HG02571 (cell line): ENCODE measurements around the gene ANAPC10.
"Not testable (repeated sequence)": the region's sequence is repeated elsewhere in the genome, so short reads cannot be mapped to it uniquely, and the experiment has no call there.

Experiments
- ATAC-seq: cut with Tn5 transposase; IDR thresholded peaks from one replicate; pipeline ENCODE4 v1.9.1; 2021; ENCODE audit warnings: mild to moderate bottlenecking, moderate library complexity; ENCODE audit not compliant: unreplicated experiment

The ANAPC10 gene

DNA sequence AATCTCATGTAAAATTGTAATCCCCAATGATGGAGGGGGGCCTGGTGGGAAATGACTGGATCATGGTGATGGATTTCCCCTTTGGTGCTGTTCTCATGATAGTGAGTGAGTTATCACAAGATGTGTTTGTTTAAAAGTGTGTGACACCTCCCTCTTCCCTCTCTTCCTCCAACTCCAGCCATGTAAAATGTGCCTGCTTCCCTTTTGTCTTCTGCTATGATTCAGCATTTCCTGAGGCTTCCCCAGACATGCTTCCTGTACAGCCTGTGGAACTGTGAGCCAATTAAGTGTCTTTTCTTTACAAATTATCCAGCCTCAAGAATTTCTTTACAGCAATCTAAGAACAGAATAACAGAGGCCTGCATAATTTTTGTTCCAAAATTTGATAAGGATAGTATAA is 85.2 kb downstream of the ANAPC10 start:
- ATAC-seq = no peak

DNA sequence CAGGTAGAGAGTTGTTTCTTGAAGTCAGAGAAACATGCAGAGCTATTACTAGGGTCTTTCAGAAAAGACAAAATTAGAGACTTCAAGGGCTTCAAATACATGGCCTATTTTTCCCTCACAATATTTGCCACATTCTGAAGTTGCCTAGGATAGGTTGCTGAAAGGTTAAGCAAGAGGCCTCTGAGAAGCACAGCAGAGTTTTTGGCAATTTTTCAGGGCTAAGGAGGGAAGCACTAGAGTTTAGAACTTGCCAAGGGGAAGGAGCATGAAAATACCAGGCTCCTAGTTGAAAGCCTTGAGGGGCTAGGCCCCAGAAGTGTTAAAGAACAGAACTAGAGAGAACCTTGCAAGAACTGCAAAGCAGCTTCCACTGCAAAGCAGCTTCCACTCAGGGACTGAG is 86.4 kb downstream of the ANAPC10 start:
- no peak for ATAC-seq

DNA sequence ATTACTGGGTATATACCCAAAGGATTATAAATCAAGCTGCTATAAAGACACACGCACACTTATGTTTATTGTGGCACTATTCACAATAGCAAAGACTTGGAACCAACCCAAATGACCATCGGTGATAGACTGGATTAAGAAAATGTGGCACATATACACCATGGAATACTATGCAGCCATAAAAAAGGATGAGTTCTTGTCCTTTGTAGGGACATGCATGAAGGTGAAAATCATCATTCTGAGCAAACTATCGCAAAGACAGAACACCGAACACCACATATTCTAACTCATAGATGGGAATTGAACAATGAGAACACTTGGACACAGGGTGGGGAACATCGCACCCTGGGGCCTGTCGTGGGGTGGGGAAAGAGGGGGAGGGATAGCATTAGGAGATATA is 87.7 kb downstream of the ANAPC10 start:
- not testable (repeated sequence) for ATAC-seq

DNA sequence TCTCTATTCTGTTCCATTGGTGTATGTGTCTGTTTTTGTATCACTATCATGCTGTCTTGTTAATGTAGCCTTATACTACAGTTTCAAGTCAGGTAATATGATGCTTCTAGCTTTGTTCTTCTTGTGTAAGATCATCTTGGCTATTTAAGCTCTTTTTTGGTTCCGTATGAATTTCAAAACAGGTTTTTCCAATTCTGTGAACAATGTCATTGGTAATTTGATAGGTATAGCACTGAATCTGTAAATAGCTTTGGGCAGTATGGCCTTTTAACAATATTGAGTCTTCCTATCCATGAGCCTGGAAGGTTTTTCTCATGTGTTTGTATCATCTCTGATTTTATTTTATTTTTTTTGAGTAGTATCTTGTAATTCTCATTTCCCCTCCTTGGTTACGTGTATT is 94.3 kb downstream of the ANAPC10 start:
- ATAC-seq = no peak

DNA sequence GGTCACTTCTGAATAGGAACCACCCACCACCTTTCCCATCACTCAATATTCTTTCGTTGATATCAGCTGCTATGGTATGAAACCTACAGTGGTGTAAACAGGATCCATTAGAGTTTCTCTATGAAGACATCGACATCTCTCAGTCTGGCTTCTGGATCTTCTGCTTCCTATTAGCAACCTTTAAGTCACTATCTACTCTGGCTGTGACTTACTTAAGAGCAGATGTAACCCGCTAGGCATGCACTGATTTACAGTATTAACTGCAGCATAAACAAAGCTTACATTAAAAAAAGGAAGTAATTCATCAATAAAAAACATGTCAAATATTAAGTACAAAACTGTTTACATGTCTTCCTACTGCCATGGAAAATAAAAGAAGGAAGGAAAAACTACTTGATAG is 96.4 kb downstream of the ANAPC10 start:
- no peak for ATAC-seq

DNA sequence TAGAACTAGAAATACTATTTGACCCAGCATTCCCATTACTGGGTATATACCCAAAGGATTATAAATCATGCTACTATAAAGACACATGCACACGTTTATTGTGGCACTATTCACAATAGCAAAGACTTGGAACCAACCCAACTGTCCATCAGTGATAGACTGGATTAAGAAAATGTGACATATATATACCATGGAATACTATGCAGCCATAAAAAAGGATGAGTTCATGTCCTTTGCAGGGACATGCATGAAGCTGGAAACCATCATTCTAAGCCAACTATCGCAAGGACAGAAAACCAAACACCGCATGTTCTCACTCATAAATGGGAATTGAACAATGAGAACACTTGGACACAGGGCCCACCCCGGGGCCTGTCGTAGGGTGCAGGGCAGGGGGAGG is 97.3 kb downstream of the ANAPC10 start:
- ATAC-seq = not testable (repeated sequence)

DNA sequence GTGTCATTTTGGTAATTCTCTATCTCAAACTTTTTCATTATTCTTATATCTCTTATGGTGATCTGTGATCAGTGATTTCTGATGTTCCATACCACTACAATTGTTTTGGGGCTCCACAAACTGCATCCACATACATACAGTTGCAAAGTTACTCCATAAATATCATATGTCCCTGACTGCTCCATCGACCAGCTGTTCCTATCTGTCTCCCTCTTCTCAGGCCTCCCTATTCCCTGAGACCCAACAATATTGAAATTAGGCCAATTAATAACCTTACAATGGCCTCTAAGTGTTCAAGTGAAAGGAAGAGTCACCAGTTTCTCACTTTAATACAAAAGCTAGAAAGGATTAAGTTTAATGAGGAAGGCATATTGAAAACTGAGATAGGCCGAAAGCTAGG is 108.7 kb downstream of the ANAPC10 start:
- ATAC-seq = no peak

DNA sequence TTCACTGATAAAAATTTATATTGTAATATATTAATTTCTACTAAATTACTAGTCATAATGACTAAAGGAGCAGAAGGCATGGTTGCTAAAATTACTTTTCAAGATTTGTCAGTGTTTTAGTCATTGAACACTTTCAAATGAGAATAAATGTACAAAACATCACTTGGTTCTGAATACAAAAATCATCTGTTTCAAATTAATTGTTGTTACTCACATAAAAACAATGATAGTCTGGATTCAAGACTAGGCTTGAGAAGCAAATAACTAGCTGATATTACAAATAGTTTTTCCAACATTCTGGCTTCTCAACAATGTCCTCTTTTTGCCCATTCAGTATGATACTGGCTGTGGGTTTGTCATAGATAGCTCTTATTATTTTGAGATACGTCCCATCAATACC is 112.5 kb downstream of the ANAPC10 start:
- no peak for ATAC-seq

DNA sequence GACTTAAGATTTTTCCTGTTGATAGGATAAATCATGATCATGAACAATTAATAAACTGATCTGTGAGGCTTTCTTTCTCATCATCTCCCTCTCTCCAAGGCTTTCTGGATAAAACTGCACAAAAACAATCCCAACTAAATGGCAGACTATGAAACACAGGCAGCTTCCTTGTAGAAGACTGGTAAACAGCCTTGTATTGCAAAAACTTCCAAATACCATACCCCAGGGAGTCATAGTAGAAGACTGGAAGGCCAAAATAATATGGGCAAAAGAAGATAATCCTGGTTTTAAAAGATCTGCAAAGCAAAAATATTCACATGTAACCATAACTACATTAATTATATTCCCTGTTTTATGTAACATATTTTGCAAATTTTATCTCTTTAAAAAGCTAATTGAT is 113.0 kb downstream of the ANAPC10 start:
- no peak for ATAC-seq

DNA sequence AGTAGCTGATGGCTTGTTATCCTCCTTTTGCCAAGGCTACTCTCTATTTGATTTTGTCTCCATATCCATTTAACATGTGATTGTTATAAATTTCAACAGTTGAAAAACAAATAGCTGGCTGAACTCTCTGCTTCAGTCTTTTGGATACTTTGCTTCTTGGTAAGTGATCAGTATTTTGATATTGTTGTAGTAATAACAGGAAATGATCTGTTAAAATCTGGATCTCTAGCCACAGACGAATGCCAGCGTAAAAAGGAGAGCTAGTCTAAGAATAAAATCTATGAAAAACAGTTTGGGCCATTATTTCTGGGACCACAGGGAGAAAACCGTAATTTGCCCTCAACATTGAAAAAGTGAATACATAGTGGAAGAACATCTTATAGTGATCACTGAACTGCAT is 113.8 kb downstream of the ANAPC10 start:
- no peak for ATAC-seq

DNA sequence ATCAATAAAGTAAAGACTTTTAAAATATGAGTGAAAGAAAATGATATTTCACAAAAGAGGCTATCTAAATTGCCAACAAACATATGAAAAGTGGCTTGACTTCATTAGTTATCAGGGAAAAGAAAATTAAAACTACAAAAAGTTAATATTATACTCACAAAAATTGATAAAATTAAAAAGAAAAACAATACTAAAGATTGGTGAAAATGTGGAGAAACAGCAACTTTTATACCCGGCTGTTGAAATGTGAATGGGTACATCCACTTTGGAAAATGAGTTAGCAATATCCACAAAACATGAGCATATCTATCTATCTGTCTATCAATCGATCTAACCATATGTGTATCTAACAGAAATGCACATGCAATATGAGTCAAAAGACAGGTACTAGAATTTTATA is 122.3 kb downstream of the ANAPC10 start:
- ATAC-seq = no peak

DNA sequence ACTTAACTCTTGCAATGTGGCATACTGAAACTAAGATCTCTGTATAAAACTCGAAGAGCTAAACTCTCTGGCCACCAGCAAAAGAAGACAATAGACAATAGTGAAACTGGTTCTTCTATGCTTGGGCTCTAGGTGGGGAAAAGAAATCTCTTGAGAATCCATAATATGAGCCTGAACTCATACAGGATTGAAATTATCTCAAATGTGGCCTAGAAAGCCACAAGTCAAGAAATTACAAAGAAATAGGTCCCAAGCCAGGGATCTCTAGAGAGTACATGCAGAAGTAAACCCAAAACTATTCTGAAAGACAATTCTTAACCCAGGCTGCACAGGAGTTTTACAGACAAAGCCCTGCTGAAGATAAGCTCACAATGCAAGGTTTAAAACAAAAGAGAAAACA is 127.4 kb downstream of the ANAPC10 start:
- ATAC-seq = peak; percentile 62

DNA sequence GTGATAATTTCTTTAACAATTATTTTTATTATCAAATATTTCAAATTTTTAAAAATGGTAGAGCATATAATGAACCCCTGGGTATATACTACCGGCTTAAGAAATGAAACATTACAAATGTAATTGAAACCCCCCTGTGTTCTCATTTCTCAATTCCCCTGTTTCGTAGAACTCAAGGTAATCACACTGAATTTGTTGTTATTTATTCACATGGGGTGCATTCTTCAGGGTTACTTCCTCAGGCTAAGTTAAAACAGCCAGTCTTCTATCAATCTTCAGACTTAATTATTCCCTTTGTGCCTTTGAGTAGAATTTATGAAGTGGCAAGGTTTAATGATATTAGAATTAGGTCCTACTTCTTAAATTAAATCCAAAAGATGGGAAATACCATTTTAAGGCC is 128.2 kb downstream of the ANAPC10 start:
- no peak for ATAC-seq

DNA sequence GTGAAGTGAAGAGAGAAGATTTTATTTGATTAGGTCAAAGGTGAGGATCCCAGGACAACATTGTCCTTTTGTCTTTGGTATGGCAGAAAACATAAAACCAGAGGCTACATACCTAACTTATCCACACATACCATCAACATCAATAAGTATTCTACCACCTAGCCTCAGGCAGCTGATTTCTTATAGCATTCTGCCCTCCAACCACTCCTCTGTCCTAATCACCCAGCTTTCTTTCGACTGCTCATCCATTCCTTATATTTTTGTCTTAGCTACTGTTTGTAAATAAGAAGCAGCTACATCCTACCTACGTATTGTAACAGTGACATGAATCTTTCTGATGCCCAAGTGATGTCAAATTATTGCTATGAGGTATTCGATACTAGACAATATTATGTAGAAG is 129.4 kb downstream of the ANAPC10 start:
- ATAC-seq = no peak

DNA sequence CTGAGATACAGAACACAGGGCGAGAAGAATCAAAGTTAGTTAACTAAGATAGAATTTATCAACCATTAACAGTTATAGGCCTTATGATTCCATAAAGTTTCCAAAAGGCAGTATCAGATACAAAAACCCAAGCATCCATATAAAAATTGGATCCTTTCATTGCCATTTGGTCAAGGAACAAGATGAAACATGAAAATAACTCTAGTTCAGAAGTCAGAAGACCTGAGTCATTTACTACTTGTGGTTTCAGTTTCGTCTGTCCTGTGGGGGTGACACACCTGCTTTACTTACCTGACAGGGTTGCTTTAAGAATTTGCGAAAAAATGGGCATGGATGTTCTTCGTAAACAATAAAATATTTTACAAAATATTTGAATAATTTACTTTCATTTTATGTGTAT is 130.8 kb downstream of the ANAPC10 start:
- ATAC-seq = peak; percentile 77

DNA sequence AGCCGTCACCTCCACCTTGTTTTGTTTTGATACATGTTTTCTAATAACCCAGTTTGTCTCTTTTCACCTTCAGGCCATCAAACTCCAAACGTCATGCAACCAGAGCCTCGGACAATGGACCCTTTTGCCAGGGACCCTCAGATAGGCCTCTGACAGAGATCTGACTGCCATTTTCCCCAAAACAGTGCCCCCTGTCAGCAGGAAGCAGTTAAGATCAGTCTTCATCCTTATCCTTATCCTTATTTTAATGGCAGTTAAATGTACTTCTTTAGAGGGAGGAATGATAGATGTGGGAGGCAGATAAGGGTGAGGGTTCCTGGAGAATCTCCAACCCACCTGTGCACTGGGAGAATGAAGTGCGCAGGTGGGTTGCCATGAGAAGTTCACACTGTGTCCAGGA is 135.7 kb downstream of the ANAPC10 start:
- no peak for ATAC-seq

DNA sequence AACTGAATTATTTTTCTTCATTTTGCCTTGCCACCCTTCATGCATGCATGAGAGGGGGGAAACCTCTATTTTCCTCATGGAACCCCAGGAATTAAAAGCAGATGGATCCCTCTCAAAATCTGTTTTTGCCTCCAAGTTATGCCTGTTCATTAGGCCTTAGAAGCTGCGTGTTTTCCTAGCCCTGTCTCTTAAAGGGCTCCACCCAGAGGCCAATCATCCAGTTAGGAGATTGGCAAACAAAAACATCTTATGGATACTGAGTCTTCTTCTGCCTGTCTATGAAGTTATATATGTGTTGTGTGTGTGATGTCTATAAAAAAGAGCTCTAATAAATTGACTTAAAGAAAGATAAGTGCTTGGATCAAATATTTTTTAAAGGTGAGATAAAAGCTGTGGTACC is 142.9 kb downstream of the ANAPC10 start:
- no peak for ATAC-seq

DNA sequence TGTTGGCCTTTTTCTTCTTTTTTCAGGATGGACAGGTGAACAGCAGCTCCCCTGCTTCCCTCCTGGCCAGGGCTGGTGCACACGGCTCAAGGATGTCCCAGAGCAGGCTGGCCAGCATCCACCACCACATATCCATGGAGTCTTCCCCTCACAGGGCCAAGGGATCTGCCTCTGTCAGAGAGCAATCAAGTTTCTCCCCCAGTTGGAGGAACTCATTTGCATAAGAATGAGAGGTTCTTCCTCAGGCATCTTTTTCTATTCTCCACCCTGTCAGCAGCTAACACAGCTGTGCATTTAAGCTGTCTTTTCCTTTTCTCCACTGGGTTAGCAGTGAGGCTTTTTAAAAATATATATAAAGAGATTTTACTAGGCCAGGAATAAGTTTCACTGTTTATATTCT is 143.8 kb downstream of the ANAPC10 start:
- ATAC-seq = no peak

DNA sequence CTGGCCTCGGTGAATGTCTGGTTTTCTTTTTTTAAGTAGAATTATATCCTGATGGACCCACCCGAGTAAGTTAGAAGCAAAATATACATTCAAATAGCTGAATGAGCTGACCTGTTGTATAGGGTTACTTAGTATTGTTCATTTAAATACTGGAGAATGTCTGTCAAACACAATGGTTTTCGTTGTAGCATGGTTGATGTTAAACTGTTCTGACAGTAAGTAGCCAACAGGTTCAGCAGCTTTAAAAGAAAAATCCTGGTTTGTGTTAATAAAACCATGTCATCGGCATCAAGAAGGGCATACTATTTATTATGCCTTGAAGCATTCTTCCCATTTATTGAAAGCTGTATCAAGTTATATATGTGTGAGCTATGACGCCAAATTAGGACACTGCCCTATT is 149.6 kb downstream of the ANAPC10 start:
- no peak for ATAC-seq

DNA sequence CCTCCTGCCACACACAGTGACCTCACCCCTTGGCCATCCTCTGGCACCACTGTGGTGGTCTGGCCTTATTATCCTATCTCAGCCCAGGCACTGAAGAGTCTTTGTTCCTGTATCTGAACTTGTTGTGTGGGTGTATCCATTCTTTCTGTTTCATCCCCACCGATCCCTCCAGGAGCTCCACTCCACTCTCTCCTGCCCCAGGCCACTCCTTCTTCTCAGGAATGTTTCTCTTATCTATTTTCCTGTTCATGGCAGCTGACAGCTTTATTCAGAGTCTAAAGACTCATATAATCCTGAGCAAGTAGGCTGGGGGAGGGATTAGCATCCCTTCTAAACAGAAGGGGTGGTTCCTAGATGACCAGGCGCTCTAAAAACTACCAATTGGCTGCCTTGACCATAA is 150.0 kb downstream of the ANAPC10 start:
- ATAC-seq = no peak
